BLaER1 treated with 17β-estradiol and CSF1 and Interleukin-3, amounts not matched to agents 10 nM and 100 nM (cell line): ENCODE results near the gene LOXL3.

ENCODE experiments used
- H3K27ac ChIP-seq, 11 experiments: shearing (Covaris generic); formaldehyde crosslinking; 2 replicates each; pipeline ENCODE4 v1.8.1; 2022
- H3K27me3 ChIP-seq, 11 experiments: shearing (Covaris generic); formaldehyde crosslinking; 2 replicates each; pipeline ENCODE4 v1.8.1; 2022
- H3K36me3 ChIP-seq, 11 experiments: shearing (Covaris generic); formaldehyde crosslinking; 2 replicates each; pipeline ENCODE4 v1.8.1; 2022
- H3K4me1 ChIP-seq, 10 experiments: shearing (Covaris generic); formaldehyde crosslinking; 2 replicates each; pipeline ENCODE4 v1.8.1; 2022
- H3K4me2 ChIP-seq, 11 experiments: shearing (Covaris generic); formaldehyde crosslinking; 2 replicates each; pipeline ENCODE4 v1.8.1; 2022
- H3K4me3 ChIP-seq, 10 experiments: shearing (Covaris generic); formaldehyde crosslinking; 2 replicates each; pipeline ENCODE4 v1.8.1; 2022
- H3K9ac ChIP-seq, 11 experiments: shearing (Covaris generic); formaldehyde crosslinking; 2 replicates each; pipeline ENCODE4 v1.8.1; 2022
- H3K9me3 ChIP-seq, 11 experiments: shearing (Covaris generic); formaldehyde crosslinking; replicated peaks in 1 of 11; 2 replicates each; pipeline ENCODE4 v1.8.1; 2022
- H4K20me1 ChIP-seq, 11 experiments: shearing (Covaris generic); formaldehyde crosslinking; 2 replicates each; pipeline ENCODE4 v1.8.1; 2022
- Cebpa-rat ChIP-seq, 11 experiments: shearing (Covaris generic); IDR thresholded peaks; 2 replicates each; pipeline ENCODE4 v1.8.1; 2022

LOXL3 gene

GRCh38 chr2:74551530-74551929 is 2.2 kb downstream of the LOXL3 start:
- H3K27me3 ChIP-seq, result peaks cover 47 to 54% (median 53%) of the 10 kb centered on the region in 11 experiments
- peaks cover 29 to 41% (median 38%) of the 10 kb centered on the region in 10 experiments for H3K4me1 ChIP-seq
- no peak overlapping the region for H3K4me3 ChIP-seq
- no peak overlapping the region for H3K27ac ChIP-seq
- H3K9ac ChIP-seq, result no peak overlapping the region
- peak overlapping the region in 9 of 11 experiments; percentile 78 to 100 (median 98); a peak in 16 of 22 replicates for H3K4me2 ChIP-seq
- no peak for TF ChIP-seq Cebpa-rat (IDR thresholded peaks at IDR 0.05)
- peaks cover 0 to 40% (median 13%) of the 10 kb centered on the region in 11 experiments; a peak in 21 of 22 replicates for H3K36me3 ChIP-seq
- H4K20me1 ChIP-seq, result peaks cover 0 to 16% (median 7%) of the 10 kb centered on the region in 11 experiments; a peak in 9 of 22 replicates
- H3K9me3 ChIP-seq, result peaks cover 19 to 26% (median 22%) of the 10 kb centered on the region in 11 experiments

- H3K4me1 ChIP-seq, result peaks cover 20 to 29% (median 27%) of the 10 kb centered on the region in 10 experiments
- no peak overlapping the region for H3K9ac ChIP-seq
- peaks cover 0 to 3% (median 0%) of the 10 kb centered on the region in 11 experiments; a peak in 3 of 22 replicates for H4K20me1 ChIP-seq
- no peak for TF ChIP-seq Cebpa-rat (IDR thresholded peaks at IDR 0.05)
- peaks cover 0 to 31% (median 6%) of the 10 kb centered on the region in 11 experiments; a peak in 11 of 22 replicates for H3K36me3 ChIP-seq
- peaks cover 54 to 67% (median 65%) of the 10 kb centered on the region in 11 experiments for H3K27me3 ChIP-seq
- no peak overlapping the region for H3K4me2 ChIP-seq
- H3K9me3 ChIP-seq, result peaks cover 19 to 26% (median 22%) of the 10 kb centered on the region in 11 experiments
- no peak overlapping the region for H3K27ac ChIP-seq
- H3K4me3 ChIP-seq, result no peak overlapping the region
Measured at GRCh38 chr2:74550231-74550630, 3.5 kb downstream of the LOXL3 start.

DNA sequence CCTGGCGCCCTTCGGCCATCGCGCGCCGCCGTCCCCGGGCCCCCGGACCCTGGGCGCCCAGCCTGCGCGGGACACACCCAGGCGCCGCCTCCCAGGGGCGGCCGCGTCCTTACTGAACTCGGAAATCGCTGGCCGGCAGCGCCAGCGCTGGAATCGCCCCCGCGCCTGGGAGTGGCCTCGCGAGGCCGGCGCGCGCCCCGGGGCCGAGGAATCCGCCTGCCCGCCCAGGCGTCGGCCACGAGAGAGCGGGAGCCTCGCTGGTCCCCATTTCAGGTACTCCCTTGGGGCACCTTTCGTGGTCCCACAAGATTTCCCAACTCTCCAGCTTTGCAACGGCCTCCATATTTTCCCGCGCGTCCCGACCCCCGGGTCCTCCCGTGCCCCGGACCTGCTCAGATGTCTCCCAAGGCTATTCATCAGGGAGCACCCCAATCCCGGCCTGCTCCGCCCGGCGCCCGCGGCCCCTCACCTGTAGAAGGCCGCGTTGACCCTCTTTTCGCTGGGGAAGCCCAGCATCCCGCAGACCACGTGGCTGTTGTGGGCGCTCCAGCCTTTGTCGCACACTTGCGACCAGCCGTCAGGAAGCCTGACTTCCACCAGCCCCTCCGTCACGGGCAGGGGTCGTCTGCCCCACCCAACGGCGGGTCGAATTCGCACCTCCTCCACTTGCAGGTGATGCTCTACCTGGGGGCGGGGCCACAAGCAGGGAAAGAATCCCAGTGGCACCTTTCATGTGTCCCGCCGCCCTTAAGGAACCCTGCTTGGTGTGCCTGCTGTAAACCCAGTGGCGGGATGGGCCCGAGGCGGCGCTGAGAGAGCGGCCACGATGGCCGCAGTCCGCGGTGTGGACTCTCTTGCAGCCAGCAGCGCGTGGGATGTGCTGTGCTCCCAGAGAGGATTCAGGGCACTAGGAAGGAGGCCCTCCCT is 4.6 kb downstream of the LOXL3 start:
- Histone ChIP-seq H3K27me3 (peaks cover 54 to 73% (median 66%) of the 10 kb centered on the region in 11 experiments), H3K27ac (no peak overlapping the region), H3K4me3 (peak overlapping the region in 5 of 10 experiments; percentile 19 to 44 (median 28); a peak in 8 of 20 replicates), H3K9ac (no peak overlapping the region), H3K4me1 (peaks cover 20 to 26% (median 25%) of the 10 kb centered on the region in 10 experiments), H4K20me1 (no peaks in the 10 kb centered on the region), H3K4me2 (no peak overlapping the region), H3K9me3 (peaks cover 19 to 26% (median 22%) of the 10 kb centered on the region in 11 experiments), H3K36me3 (peaks cover 0 to 31% (median 6%) of the 10 kb centered on the region in 11 experiments; a peak in 11 of 22 replicates)
- TF ChIP-seq Cebpa-rat (IDR thresholded peaks at IDR 0.05), result no peak

DNA sequence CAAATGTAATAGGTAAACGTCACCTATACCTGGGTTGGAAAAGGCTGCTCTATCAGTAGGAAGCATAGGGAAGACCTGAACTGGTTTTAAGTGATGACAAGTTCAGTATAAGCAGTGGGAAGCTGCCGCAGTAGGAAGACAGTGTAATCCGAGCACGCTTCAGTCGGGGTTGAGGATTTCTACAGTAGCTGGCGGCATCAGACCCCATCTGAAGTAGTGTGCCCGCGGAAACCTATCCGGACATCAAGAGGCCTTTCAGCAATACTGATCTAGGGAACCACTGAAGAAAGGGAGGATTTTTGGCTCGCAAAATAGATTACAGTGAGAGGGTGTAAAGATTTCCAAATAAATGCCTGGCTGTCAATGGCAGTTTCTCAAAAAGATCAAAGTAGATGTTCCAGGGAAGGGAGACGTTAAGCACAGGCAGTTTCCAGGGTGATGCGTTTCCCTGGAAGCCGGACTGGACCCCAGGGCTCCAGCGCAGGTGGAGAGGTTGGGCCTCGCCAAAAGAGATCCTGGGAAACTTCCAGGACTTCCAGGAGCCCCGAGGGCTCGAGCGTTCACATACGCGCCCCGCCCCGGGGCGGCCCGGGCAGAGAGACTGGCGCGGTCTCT is 5.3 kb downstream of the LOXL3 start:
- H3K9me3 ChIP-seq, result peaks cover 19 to 26% (median 22%) of the 10 kb centered on the region in 11 experiments
- no peak overlapping the region for H3K9ac ChIP-seq
- H3K27me3 ChIP-seq, result peaks cover 54 to 73% (median 66%) of the 10 kb centered on the region in 11 experiments
- no peak overlapping the region for H3K27ac ChIP-seq
- no peak for TF ChIP-seq Cebpa-rat (IDR thresholded peaks at IDR 0.05)
- H3K4me2 ChIP-seq, result no peak overlapping the region
- peaks cover 0 to 31% (median 6%) of the 10 kb centered on the region in 11 experiments; a peak in 11 of 22 replicates for H3K36me3 ChIP-seq
- H3K4me3 ChIP-seq, result peak overlapping the region in 4 of 10 experiments; percentile 26 to 44 (median 32); a peak in 5 of 20 replicates
- no peaks in the 10 kb centered on the region for H4K20me1 ChIP-seq
- H3K4me1 ChIP-seq, result peaks cover 14 to 21% (median 19%) of the 10 kb centered on the region in 10 experiments

GRCh38 chr2:74546004-74546403 is 7.7 kb downstream of the LOXL3 start:
- Histone ChIP-seq H3K27me3 (peaks cover 41 to 64% (median 57%) of the 10 kb centered on the region in 11 experiments), H3K27ac (no peak overlapping the region)

DNA sequence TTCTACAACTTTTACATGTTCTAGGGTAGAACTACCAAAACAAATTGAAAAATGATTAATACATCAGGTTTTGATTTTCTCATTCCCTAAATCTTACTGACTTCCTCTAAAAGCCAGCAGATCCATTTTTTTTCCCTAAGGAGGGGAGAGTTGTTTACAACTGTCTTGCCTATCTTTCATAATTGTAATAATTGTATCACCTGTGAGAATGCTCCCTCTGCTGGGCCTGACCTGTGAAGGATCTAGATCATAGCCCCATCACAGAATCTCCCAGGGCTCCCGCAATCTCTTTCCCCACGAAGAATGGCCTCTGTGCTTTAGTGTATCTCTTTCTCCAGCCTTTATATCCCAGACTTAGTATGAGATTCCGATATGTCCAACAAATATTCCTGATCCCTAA is 9.1 kb downstream of the LOXL3 start:
- no peak overlapping the region for H3K27ac ChIP-seq
- H3K4me3 ChIP-seq, result no peak overlapping the region
- H3K4me2 ChIP-seq, result no peak overlapping the region
- H3K9me3 ChIP-seq, result peaks cover 10 to 17% (median 16%) of the 10 kb centered on the region in 11 experiments
- H3K27me3 ChIP-seq, result peaks cover 28 to 50% (median 43%) of the 10 kb centered on the region in 11 experiments
- H3K9ac ChIP-seq, result no peak overlapping the region
- H3K4me1 ChIP-seq, result peaks cover 0 to 1% (median 0%) of the 10 kb centered on the region in 10 experiments; a peak in 6 of 20 replicates
- peaks cover 0 to 12% (median 6%) of the 10 kb centered on the region in 11 experiments; a peak in 10 of 22 replicates for H3K36me3 ChIP-seq
- no peak for TF ChIP-seq Cebpa-rat (IDR thresholded peaks at IDR 0.05)
- no peaks in the 10 kb centered on the region for H4K20me1 ChIP-seq

More at GRCh38 chr2:74546004-74546403, 7.7 kb downstream of the LOXL3 start:
- H3K36me3 ChIP-seq, result peaks cover 0 to 23% (median 6%) of the 10 kb centered on the region in 11 experiments; a peak in 11 of 22 replicates
- H3K9me3 ChIP-seq, result peaks cover 19 to 26% (median 22%) of the 10 kb centered on the region in 11 experiments
- no peak overlapping the region for H3K4me2 ChIP-seq
- H4K20me1 ChIP-seq, result no peaks in the 10 kb centered on the region
- TF ChIP-seq Cebpa-rat (IDR thresholded peaks at IDR 0.05), result no peak
- H3K4me3 ChIP-seq, result no peak overlapping the region
- H3K4me1 ChIP-seq, result no peaks in the 10 kb centered on the region; a peak in 2 of 20 replicates
- no peak overlapping the region for H3K9ac ChIP-seq

DNA sequence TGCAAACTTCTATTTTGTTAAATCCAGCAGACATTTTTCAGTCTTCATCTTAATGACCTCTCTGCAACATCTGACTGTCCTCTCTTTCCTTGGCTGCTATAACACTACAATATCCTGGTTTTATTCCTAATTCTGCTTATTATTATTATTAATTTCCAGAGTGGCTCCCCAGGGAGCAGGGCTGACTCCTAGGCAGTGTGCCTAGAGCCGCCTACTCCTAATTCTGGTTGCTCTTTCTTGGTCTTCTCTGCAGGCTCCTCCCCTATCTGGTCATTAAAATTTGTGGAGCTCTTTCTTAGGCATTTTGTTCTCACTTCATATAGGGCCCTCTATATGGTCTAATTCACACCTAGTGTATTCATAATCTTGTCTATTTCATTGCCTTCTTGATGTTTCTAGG is 10.8 kb downstream of the LOXL3 start:
- Histone ChIP-seq H3K36me3 (no peaks in the 10 kb centered on the region; a peak in 1 of 22 replicates), H3K27ac (no peak overlapping the region), H4K20me1 (no peaks in the 10 kb centered on the region), H3K4me3 (no peak overlapping the region), H3K4me1 (peaks cover 8 to 12% (median 10%) of the 10 kb centered on the region in 10 experiments; a peak in 19 of 20 replicates), H3K27me3 (peaks cover 11 to 33% (median 26%) of the 10 kb centered on the region in 11 experiments), H3K4me2 (no peak overlapping the region), H3K9ac (no peak overlapping the region), H3K9me3 (peaks cover 0 to under 1% (median 0%) of the 10 kb centered on the region in 11 experiments; a peak in 1 of 22 replicates)
- TF ChIP-seq Cebpa-rat (IDR thresholded peaks at IDR 0.05), result no peak

DNA sequence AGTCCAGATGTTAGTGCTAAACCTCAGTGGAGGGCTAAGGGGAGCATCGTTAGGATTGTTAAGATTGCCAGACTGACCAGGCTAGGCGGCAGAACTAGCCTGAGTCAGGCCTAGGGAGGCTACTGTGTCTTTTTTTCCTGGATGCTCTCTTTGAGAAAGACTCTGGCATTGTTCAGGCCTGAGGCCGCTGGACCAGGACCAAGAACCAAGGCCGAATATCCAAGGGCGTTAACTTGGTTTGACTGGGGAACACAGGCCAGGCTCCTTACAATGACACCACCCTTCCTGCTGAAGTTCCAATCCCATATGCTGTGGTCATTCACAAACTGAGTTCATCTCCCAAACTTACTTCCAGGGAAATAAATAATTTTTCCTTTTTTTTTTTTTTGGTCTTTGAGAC is 13.5 kb downstream of the LOXL3 start:
- no peak overlapping the region for H3K9ac ChIP-seq
- H4K20me1 ChIP-seq, result no peaks in the 10 kb centered on the region
- H3K27me3 ChIP-seq, result peaks cover 0 to 7% (median 0%) of the 10 kb centered on the region in 11 experiments; a peak in 6 of 22 replicates
- H3K4me1 ChIP-seq, result peaks cover 8 to 12% (median 10%) of the 10 kb centered on the region in 10 experiments; a peak in 19 of 20 replicates
- H3K4me2 ChIP-seq, result no peak overlapping the region
- H3K36me3 ChIP-seq, result no peaks in the 10 kb centered on the region; a peak in 1 of 22 replicates
- H3K4me3 ChIP-seq, result no peak overlapping the region
- no peak for TF ChIP-seq Cebpa-rat (IDR thresholded peaks at IDR 0.05)
- no peaks in the 10 kb centered on the region for H3K9me3 ChIP-seq
- no peak overlapping the region for H3K27ac ChIP-seq
